OCI-LY3 (cell line): ENCODE measurements around the gene SLC25A13.

Experiments used
- CTCF ChIP-seq: fragments of 200-600, 300-600 bp; sonication (generic); IDR thresholded peaks from 2 replicates; pipeline ENCODE4 v1.5.1; 2014; ENCODE audit warnings: antibody characterized with exemption, low read length, low read depth
- EZH2phosphoT487 ChIP-seq: fragments of 200-600 bp; shearing (Covaris generic); IDR thresholded peaks from 2 replicates; pipeline ENCODE4 v1.6.1; 2018; ENCODE audit warnings: antibody characterized with exemption, mixed run types, low read depth

- no peak for TF ChIP-seq CTCF
- TF ChIP-seq EZH2phosphoT487, result no peak
These were observed 132.6 kb downstream of the SLC25A13 start for GRCh38 chr7:96189129-96189820.
